HL-60/S4 treated with retinoic acid at 250 ng/mL for 4 days and 3 days (cell line): ENCODE data around the gene TMEM164.

Experiments
- in situ Hi-C: fragments of 300-500 bp; cut with MboI; formaldehyde crosslinking; loops from 2 replicates; pipeline ENCODE4 v1.7.0; 2022; ENCODE audit warnings: low sequenced_read_pairs

The TMEM164 gene

GRCh38 chrX:110003167-110004156 lies 548 bp downstream of the TMEM164 start:
- in situ Hi-C loops: no loop called here

- in situ Hi-C loops: no loop called here
Measured at GRCh38 chrX:110004215-110004614, 1.3 kb downstream of the TMEM164 start.

- in situ Hi-C loops: no loop called here
Measured at GRCh38 chrX:110004731-110005369, 1.9 kb downstream of the TMEM164 start.

GRCh38 chrX:110006161-110006560 lies 3.2 kb downstream of the TMEM164 start:
- in situ Hi-C loops: no loop called here

GRCh38 chrX:110006821-110007375 lies 4.0 kb downstream of the TMEM164 start:
- in situ Hi-C loops: no loop called here

GRCh38 chrX:110008011-110008635 lies 5.2 kb downstream of the TMEM164 start:
- in situ Hi-C loops: no loop called here

- in situ Hi-C loops: no loop called here
Measured at GRCh38 chrX:110012818-110013485, 10.0 kb downstream of the TMEM164 start.

GRCh38 chrX:110013968-110014367 lies 11.1 kb downstream of the TMEM164 start:
- in situ Hi-C loops: no loop called here

- in situ Hi-C loops: no loop called here
Measured at GRCh38 chrX:110015032-110015431, 12.1 kb downstream of the TMEM164 start.

- in situ Hi-C loops: no loop called here
Measured at GRCh38 chrX:110015915-110016314, 13.0 kb downstream of the TMEM164 start.

- in situ Hi-C loops: no loop called here
Measured at GRCh38 chrX:110020536-110020935, 17.6 kb downstream of the TMEM164 start.

- in situ Hi-C loops: no loop called here
Measured at GRCh38 chrX:110021258-110022022, 18.5 kb downstream of the TMEM164 start.

- in situ Hi-C loops: no loop called here
Measured at GRCh38 chrX:110022599-110023448, 19.9 kb downstream of the TMEM164 start.

GRCh38 chrX:110025395-110025794 lies 22.5 kb downstream of the TMEM164 start:
- in situ Hi-C loops: no loop called here

- in situ Hi-C loops: no loop called here
Measured at GRCh38 chrX:110026099-110026844, 23.4 kb downstream of the TMEM164 start.

- in situ Hi-C loops: no loop called here
Measured at GRCh38 chrX:110032534-110033147, 29.7 kb downstream of the TMEM164 start.

- in situ Hi-C loops: no loop called here
Measured at GRCh38 chrX:110034036-110034435, 31.1 kb downstream of the TMEM164 start.
